Dermis blood vessel endothelial cell (primary cell): ENCODE results near the gene LGR6. TPM values are rescaled to one million over a fixed set of nuclear protein-coding genes. Genes with fewer than 3 reads are reported as not detected.
A peak's percentile ranks its signal among the peaks of the same experiment; 100 is the strongest.
"Not testable (repeated sequence)": the region's sequence is repeated elsewhere in the genome, so short reads cannot be mapped to it uniquely, and the experiment has no call there.

Experiments used
- DNase-seq: peaks from one replicate; pipeline ENCODE4 v3.0.0; 2010
- total RNA-seq: library from RNA; depleted of rRNA; stranded (reverse); fragments of >200 nt; gene quantifications from 2 replicates; pipeline ENCODE4 v1.2.3, GENCODE V29; 2014

LGR6 gene
- total RNA-seq, 1 donor from 2014 or later: not detected

DNA sequence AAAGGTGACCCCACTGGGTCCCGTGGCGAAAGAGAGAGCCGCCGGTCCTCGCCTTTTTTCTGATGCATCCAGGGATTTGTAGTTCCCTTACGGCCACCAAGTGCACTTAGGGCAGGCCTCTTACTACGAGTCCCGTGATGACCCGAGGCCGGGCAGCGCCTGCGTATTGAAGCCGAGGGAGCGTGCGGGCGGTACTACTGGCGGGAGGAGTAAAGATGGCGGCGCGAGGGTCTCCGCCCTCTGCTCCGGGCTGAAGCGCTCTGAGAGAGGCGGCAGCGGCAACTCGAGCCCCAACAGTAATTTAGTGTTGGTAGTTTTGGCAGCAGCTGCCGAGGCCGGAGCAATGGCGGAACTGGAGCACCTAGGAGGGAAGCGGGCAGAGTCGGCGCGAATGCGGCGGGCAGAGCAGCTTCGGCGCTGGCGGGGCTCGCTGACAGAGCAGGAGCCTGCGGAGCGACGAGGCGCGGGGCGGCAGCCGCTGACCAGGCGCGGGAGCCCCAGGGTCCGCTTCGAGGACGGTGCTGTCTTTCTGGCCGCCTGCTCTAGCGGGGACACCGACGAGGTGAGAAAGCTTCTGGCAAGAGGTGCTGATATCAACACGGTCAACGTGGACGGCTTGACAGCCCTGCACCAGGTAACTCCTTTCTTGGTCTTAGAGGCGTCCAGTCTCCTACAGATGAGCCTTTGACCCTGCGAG lies 155.1 kb downstream of the LGR6 start, which contains the start of gene PPP1R12B:
Gene PPP1R12B, plus strand, starts transcription at position 191 of the 697 bp plus-strand sequence. Its CDS starts 153 bp downstream, at position 344.
- peak; percentile 99 for DNase-seq

GRCh38 chr1:202349206-202349928 lies 155.8 kb downstream of the LGR6 start:
- DNase-seq: peak; percentile 89

GRCh38 chr1:202351725-202352124 lies 158.1 kb downstream of the LGR6 start:
- DNase-seq: no peak

GRCh38 chr1:202352583-202353197 lies 159.1 kb downstream of the LGR6 start:
- not testable (repeated sequence) for DNase-seq

GRCh38 chr1:202355944-202356553 lies 162.4 kb downstream of the LGR6 start:
- DNase-seq: no peak

GRCh38 chr1:202357506-202357905 lies 163.9 kb downstream of the LGR6 start:
- no peak for DNase-seq

DNA sequence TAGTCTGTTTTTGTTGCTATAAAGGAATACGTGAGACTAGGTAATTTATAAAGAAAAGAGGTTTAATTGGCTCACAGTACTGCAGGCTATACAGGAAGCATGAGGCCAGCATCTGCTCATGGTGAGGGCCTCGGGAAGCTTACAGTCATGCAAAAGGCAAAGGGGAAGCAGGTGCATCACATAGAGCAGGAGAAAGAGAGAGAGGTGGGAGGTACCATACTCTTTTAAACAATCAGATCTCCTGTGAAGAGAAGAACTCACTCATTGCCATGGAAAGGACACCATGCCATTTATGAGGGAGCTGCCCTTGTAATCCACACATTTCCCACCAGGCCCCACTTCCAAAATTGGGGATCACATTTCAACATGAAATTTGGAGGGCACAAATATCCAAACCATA lies 167.6 kb downstream of the LGR6 start:
- DNase-seq: no peak

GRCh38 chr1:202361701-202362100 lies 168.1 kb downstream of the LGR6 start:
- DNase-seq: no peak

DNA sequence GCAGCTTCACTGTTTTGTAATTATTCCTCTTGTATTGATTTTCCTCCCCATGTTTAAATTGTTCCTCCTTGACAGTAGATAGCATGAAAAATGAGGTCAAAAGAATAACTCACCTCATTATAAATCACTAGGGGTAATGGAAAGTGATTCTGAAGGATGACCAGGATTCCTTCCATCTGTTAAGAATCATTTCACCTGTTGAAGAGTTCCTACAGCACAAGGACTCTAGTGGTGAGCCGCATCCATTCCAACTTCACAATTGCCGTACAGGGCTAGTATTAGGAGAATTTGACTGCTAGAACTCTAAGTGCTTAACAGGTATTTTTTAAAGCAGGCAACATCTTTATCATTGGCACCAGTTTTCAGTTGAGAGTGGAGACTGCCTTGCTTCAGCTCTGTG lies 168.6 kb downstream of the LGR6 start:
- DNase-seq: no peak

- no peak for DNase-seq
These were observed 171.7 kb downstream of the LGR6 start for GRCh38 chr1:202365092-202365815.

GRCh38 chr1:202367271-202367670 lies 173.7 kb downstream of the LGR6 start:
- DNase-seq: no peak

Other genes starting within 250 kb of the LGR6 start
- under 0.01 TPM in 1 of 2 replicates, not detected in the other for gene LMOD1, start 247.3 kb upstream of the LGR6 start, total RNA-seq
- 52.9 and 67.0 TPM in 2 replicates for gene TIMM17A, start 238.3 kb upstream of the LGR6 start, total RNA-seq
- gene RNPEP, start 211.2 kb upstream of the LGR6 start, total RNA-seq: 43.6 and 68.1 TPM in 2 replicates
- gene ELF3, start 183.2 kb upstream of the LGR6 start, total RNA-seq: 0.14 and 0.68 TPM in 2 replicates
- under 0.01 TPM in 1 of 2 replicates, not detected in the other for gene GPR37L1, start 70.9 kb upstream of the LGR6 start, total RNA-seq
- 32.7 and 40.5 TPM in 2 replicates for gene ARL8A, start 49.1 kb upstream of the LGR6 start, total RNA-seq
- gene PTPN7, start 33.2 kb upstream of the LGR6 start, total RNA-seq: 0.09 and 0.68 TPM in 2 replicates
- 14.5 and 34.9 TPM in 2 replicates for gene UBE2T, start 148.1 kb downstream of the LGR6 start, total RNA-seq
- gene PPP1R12B, start 154.9 kb downstream of the LGR6 start, total RNA-seq: 12.1 and 15.8 TPM in 2 replicates